ENCODE data around the gene EXTL1.
"Not testable (repeated sequence)": the region's sequence is repeated elsewhere in the genome, so short reads cannot be mapped to it uniquely, and the experiment has no call there.

EXTL1 gene, protein sequence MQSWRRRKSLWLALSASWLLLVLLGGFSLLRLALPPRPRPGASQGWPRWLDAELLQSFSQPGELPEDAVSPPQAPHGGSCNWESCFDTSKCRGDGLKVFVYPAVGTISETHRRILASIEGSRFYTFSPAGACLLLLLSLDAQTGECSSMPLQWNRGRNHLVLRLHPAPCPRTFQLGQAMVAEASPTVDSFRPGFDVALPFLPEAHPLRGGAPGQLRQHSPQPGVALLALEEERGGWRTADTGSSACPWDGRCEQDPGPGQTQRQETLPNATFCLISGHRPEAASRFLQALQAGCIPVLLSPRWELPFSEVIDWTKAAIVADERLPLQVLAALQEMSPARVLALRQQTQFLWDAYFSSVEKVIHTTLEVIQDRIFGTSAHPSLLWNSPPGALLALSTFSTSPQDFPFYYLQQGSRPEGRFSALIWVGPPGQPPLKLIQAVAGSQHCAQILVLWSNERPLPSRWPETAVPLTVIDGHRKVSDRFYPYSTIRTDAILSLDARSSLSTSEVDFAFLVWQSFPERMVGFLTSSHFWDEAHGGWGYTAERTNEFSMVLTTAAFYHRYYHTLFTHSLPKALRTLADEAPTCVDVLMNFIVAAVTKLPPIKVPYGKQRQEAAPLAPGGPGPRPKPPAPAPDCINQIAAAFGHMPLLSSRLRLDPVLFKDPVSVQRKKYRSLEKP

DNA sequence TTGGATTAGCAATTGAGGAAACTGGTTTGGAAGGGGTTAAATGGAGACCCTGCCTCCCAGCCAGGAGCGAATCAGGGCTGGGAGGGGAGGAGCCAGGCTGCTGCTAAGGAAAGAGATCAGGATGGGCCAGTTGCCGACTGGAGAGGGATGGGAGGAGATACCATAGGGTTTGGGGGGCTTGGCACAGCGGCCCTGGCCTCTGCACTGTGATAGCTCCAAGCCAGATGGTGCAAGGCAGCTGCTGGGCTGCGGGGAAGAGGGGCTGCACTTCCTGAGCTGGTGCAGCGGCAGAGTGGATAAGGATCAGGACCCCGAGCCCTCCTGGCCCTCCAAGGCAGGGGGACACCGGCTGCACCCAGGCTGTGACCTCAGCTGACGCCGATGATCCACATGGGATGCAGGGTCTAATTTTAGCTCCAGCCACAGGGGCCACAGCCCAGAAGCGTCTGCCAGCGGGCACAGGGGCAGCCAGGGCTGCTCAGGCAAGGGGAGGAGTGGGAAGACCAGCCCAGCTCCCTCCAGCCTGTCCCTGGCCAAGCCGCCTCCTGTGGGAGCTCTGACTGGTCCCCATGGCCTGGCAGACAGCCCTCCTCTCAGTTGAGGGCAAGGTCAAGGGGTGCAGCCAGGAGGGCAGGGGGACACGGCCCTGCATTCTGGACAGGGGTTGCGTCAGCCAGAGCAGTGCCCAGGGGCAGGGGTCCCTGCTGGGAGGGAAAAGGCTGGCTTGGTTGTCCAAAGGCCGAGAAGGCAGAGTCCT, at the start of gene EXTL1:
Gene EXTL1 (plus strand): TSS at position 129 of the 757 bp plus-strand sequence. CDS start 872 bp downstream, outside the sequence.
- DNase-seq = peak in 32 of 51 donors; percentile 17 to 70 (median 40)

DNA sequence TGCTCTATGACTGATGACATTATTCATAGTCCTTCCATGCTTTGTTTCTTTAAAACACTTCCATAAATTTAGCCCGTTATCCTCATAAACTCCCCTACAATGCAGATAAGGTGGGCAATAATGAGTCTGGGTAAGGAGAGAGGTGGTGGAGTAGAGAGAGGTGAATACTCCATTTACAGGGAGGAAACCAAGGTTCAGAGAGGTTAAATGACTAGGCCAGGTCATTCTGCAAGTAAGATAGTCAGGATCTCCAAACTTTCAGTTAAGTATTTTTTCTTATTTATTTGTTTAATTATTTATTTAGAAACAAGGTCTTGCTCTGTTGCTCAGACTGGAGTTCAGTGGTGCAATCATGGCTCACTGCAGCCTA, 49.8 kb upstream of the EXTL1 start:
- no peak for DNase-seq

DNA sequence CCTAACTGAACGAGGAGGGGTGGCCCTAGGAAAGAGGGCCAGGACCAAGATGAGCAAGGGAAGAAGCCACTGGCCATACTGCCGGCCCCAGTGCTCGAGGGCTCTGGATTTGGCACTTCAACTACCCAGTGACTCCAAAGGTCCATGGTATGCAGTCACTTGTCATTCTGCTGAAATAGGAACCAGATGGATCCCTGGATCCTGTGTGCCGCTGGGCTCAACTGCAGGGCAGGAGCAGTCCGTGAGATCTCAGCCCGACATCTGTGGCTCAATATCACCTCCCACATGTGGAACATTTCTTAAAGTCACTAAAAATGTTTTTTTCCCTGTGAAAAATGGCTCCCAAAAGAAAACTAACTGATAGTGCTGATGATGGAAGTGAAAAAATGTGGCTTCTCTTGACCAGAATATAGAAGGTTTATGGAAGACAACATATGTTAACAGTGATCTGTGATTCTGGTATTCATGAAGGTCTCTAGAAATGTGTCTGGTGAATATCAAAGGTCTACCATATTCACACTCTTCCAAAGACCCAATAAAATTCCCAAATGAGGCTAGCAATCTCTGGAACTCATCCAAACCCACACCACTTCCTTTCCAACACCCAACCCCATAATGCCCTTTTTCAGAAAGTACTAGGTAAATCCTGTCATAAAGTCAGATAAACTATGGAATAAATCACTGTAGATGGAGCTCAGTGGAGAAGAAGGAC, 47.8 kb upstream of the EXTL1 start:
- DNase-seq = no peak

DNA sequence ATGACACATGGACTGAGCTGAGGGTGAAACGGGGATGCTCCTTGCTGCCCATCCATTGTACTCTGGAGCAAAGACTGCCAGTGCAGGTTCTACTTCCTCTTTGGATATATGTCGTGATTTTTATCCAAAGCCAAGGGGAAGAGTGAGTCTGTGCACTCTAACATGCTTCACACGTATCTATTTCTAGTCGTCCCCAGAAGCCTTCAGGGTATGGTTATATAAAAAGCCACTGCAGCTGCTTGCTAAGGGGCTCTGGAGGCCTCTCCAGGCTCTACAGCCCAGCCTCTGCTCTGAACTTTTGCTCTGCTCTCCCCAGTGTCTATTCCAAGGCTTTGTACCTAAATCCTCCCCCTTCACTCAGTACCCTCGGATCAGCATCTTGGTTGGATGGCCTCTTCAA, 43.8 kb upstream of the EXTL1 start:
- DNase-seq = no peak

DNA sequence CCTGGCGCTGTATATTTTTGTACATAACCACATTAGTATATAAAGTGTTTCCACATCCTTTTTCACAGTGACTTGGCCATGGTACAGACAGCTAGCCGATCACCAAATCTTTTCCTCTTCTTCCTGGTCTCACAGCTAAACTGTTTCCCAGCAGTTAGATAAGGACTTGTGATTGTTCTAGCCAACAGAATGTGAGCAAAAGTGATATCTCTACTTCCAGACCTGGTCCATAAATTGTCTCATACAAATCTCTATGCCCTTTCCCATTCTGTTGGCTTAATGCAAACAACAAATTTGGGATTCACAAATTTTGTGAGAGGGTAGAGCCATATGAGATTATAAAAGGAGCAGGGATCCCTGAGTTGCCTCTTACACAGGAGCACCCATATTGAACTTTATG, 43.2 kb upstream of the EXTL1 start:
- no peak for DNase-seq

DNA sequence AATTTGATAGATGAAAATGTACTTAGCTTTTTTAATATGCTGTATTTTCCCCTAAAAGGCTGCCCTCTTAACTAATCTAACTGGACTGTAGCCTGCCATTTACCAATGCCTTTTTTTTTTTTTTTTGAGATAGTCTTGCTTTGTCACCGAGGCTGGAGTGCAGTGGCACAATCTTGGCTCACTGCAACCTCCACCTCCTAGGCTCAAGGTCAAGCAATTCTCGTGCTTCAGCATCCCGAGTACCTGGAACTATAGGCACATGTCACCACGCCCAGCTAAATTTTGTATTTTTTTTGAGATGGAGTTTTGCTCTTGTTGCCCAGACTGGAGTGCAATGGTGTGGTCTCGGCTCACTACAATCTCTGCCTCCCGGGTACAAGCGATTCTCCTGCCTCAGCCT, 42.4 kb upstream of the EXTL1 start:
- no peak for DNase-seq

DNA sequence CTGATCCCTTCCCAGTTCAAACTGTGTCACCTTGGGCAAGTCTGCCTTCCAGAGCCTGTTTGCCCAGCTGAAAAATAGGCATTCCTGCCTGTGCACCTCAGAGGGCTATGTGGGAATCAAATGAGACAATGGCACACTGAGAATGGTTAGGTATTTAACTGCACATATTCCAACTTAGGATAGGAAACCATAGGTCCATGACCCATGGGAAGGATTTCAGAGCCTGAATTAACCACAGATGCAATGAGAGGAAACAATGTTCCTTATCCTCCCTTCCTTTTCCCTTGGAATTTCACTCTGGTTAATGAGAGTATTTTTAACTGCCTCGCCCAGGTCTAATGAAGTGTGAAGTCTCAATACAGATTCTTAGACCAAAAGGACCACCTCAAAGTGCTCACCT, 36.4 kb upstream of the EXTL1 start:
- DNase-seq = no peak

DNA sequence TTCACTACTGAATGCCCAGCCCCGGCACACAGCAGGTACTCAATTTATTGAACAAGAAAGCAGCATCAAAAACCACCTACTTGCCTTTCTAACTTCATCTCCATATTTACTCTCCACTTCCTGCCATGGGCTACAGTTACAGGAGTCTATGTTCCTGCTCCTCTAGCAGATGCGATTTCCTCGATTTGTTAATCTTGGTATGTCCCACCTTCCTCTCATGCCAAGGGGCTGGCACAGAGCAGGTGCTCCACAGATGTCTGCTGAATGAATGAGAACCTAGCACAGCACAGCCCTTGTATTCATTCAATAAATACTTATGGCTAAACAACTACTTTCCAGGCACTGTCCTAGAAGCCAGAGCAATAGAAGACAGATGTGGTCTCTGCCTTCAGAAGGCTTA, 35.9 kb upstream of the EXTL1 start:
- DNase-seq = no peak

DNA sequence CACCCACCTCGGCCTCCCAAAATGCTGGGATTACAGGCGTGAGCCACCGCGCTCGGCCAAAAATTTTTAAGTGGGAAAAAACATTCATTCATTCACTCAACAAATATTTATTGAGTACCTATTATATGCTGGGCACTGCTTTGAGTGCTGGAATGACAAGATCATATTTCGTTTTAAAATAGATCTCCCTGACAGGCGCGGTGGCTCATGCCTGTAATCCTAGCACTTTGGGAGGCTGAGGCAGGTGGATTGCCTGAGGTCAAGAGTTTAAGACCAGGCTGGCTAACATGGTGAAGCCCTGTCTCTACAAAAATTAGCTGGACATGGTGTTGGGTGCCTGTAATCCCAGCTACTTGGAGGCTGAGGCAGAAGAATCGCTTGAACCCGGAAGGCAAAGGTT, 34.8 kb upstream of the EXTL1 start:
- not testable (repeated sequence) for DNase-seq

DNA sequence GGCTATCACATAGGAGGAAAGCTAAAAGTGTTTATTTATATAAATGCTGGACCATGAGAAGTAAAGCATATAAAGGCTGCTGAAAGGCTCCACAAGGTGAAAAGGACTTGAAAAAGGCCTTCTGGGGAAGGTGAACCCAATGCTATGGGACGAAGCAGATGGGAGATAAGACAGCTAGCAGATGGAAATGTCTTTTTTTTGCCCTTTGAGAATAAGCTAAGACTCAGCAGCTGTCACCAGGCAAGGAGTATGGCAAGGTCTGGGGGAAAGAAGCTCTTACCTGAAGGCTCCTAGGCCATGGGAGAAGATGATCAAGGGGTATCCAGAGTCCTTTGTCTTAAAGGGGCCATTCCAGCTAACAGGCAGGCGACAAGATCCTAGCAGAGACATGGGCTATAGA, 33.6 kb upstream of the EXTL1 start:
- no peak for DNase-seq

DNA sequence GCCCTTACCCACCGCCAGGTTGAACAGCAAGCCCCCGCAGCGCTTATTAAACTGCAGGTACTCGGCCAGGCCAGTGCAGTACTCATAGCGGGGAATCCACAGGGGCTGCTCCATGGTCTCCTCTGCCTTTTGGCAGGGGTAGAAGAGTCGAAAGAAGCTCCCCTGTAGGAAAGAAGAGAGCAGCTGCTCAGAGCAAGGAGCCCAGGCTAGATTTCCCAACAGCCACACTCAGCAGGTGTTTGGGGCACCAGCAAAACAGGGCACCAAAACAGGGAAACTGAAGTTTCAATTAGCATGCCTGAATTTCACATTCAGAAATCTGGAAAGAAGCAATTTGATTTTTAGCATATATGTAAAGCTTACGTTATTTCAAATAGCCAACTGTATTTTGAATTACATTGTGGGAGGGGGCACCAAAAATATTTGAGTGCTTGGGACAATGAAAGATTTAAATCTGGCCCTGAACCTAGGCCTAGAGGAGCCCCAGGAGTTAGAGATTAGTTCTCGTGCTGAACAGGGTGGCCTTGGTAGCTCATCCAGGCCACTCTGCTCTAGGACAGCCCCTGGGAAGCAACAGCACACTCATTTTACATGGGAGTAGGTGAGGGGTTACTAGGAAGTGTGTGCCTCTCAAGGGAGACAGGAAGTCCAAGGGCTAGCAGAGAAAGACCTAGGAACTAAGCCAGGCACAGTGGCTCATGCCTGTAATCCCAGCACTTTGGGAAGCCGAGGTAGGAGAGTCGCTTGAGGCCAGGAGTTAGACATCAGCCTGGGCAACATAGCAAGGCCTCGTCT, 31.9 kb upstream of the EXTL1 start:
- DNase-seq = no peak

DNA sequence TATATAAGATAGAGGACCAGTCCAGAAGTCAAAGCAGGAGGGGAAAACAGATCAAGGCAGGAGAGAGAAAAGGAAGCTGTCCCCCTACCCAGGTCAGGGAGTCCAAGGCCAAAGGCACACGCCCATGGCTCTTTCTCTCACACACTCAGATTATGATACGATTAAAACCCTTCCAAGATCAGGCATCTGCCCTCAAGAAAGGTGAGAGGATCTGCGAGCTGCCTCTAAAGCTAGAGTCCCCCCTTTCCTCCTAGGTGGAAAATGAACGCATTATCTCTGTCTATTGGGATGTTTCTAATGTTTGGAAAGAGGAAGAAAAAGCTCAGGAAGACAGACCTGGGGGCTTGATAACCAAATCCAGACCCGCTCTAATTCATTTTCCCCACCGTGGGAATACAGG, 31.3 kb upstream of the EXTL1 start:
- no peak for DNase-seq

DNA sequence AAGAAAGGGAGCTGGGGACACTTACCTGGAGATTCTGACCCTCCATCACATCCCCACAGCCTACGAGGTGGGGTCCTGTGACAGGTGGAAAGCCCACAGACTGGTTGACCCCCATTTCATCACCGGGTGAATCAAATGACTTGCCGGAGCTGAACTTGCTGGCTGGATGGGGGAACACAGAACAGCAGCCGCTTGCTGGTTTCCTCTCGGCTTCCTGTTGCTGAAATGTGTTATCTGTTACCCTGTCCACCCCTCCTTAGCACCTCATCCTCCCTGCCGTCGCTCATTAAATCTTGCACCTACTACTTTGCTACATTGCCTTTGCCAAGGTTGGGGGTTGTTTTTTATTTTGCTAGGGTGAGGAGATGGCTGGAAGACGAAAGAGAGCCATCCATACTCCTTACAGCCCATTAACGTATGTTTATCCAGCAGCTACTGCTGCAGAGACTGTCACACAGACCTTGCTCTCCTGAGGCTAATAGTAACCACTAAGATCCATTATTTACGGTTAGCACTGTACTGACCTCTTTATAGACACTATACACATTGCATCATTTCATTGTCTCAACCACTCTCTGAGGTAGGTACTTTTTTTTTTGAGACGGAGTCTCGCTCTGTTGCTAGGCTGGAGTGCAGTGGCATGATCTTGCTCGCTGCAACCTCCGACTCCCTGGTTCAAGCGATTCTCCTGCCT, 30.7 kb upstream of the EXTL1 start:
- no peak for DNase-seq

DNA sequence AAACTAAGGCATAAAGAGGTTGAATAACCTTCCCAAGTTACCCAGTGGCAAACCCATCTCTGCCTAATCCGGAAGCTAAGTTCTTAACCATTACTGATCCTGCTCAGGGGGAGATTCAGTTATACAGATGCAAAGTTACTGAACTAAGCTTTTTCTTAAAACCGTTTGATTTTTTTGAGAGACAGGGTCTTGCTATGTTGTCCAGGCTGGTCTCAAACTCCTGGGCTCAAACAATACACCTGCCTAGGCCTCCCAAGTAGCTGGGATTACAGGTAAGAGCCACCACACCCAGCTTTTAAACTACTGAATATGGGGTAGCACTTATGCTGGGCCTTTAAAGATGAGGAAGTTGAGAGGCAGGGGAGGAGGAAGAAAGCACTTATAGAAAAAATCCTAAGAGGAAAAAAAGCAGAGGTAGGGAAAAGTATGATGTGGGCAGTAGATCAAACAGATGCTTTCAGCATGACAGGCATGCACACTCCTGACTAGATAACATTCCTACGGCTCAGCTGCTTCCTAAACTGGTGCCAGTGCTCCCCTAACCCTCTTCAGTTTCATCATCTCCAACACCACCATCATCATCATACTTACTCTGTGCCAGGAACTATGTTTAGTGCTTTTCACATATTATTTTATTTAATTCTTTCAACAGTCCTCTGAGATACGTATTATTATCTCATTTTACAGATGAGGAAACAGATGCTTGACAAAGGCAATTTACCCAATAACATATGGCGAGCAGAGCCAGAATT, 29.5 kb upstream of the EXTL1 start:
- no peak for DNase-seq

DNA sequence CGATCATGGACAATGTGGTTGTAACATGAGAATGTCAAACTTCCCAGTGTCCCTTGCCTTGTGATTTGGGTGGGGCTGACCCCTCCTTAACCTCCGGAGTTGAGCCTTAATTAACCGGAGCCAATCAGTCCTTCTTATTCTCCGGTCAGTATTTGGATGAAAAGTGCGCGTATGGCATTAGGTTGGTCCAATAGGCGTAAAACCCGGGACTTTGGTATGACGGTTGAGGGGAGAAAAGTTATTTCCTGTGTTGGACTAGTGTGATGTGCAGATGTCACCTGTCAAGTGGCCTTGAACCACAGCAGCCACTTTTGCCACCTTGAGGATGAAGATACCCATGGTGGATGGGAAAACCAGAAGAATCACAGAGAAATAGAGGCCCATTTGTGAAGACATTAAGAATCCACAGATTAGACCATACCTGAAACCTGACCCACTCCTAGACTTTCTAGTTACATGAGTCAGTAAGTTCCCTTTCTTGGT, 28.8 kb upstream of the EXTL1 start:
- no peak for DNase-seq

DNA sequence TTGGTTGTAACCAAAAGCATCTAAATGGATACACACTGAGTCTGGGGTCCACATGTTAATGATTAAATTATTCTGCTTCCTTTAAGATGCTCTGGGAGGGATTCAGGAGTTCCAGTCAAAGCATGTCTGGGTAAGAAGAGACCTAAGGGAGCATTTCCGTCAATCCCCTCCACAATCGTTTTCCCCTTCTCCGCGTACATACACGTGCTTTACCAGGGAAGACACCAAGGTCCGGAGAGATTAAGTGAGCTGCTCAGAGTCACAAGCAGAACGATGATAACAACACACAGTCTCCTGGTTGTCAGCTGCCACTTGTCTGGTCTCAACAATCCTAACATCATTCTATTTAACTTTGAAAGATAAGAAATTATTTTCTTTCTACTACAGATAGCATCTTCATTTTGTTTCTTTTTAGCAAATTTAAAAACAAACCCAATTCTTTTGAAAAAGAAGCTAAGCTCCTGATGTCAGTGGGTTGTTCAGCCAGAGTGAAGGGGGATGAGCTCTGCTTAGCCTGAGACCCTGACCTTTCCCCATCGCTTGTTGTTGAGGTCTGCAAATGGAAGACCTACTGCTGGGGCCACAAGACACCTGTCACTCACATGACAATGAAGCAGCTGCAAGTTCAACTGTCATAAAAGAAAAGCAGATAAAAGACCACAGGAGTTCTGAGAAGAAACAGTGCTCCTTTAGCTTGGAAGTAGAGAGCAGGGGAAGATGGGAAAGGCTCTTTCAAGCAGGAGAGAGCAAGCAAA, 28.2 kb upstream of the EXTL1 start:
- no peak for DNase-seq

DNA sequence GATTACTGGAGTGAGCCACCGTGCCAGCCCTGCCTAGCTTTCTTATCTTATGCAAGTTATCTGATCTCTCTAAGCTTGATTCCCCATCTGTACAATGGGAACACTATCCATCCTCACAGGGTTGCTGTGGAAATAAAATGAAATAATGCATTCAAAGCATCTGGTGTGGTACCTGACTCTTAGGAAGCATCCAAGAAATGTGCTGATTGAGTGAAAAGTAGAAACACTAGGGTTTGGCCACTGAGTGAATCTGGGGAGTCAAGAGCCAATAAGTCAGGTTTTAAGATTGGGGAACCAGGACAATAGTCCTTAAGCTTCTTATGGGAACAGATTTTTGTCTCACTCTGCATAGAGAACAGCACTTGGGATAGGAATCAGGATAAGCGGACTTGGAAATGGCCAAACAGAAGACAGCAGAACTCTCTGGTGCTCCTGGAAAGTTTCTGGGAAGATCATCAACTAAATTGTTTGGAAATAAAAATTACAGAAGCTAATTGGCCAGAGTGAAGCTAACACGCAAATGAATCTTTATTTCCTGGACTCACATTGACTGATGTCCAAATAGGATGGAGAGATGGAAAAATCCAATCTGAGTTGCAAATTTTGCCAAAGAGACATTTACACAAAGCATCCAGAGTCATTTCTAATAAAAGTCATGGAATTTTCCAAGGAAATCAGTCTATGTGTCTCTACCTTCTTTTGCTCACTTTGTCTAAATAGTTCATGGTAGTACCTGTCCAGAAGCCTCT, 27.0 kb upstream of the EXTL1 start:
- DNase-seq = no peak
